Measurements from ENCODE around the gene NATD1. TPM values are rescaled to one million over a fixed set of nuclear protein-coding genes. Genes with fewer than 3 reads are reported as not detected.

NATD1 gene, protein sequence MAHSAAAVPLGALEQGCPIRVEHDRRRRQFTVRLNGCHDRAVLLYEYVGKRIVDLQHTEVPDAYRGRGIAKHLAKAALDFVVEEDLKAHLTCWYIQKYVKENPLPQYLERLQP
- 1 to 10 TPM; 2.1 to 2.5 TPM for total RNA-seq

DNA sequence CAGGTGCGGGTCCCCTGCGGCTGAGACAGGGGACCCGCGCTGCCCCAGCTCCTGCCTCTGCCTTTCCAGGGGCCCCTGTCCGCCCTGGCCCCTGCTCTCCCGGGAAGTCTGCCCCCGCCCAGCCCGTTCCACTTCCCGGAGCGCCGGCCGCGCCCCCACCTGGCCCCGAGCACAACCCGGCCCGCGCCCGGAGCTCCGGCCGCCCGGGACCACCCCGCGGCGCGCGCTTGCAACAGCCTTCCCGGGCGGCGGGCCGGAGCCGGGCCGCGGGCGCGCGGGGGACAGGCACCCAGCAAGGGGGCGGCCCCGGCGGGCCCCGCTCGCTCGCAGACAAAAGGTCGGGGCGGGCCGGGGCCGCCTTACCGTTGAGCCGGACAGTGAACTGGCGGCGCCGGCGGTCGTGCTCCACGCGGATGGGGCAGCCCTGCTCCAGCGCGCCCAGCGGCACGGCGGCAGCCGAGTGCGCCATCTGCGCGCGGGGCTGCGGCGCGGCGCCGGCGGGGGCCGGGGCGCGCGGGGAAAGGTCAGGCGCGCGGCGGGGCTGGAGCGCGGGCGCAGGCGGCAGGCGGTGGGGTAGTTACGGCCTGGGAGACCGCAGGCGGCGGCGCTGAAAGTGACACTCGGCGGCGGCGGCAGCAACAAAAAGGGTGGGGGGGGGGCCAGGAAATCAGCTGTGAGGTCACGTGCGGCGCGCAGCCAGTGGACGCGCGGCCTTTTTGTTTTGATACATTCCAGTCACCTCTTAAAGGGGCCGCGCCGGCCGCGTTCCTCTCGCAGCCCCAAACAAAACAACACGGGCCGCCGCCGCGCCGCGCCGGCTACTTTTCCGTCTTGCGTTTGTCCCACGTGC is at the start of gene NATD1:
NATD1 (minus strand) TSS at position 615 of the 850 bp plus-strand sequence; CDS start at position 469, 146 bp downstream.
- Mint-ChIP-seq H3K4me3 (peak within 1 kb of the TSS; percentile 79), H3K27me3 (ENCODE audit: low read depth) (no peaks in the 10 kb centered on the region), H3K27ac (no peak within 1 kb of the TSS), H3K36me3 (ENCODE audit: low read depth) (no peaks in the 10 kb centered on the region), H3K9me3 (no peaks in the 10 kb centered on the region), H3K4me1 (ENCODE audit: low read depth) (peaks cover 19% of the 10 kb centered on the region)
- intact Hi-C loops (cut with micrococcal nuclease), result loop anchor here (1.0 kb wide), 5 partner anchors 22 to 210 kb away; partner anchors contain the start of genes TMEM11 and USP22
- peak; percentile 82 for DNase-seq
- CTCF ChIA-PET, result interaction anchor here (0.8 kb wide), 1 partner anchor 309 kb away, joined by 3 read pairs; no protein-coding TSS in a partner anchor

DNA sequence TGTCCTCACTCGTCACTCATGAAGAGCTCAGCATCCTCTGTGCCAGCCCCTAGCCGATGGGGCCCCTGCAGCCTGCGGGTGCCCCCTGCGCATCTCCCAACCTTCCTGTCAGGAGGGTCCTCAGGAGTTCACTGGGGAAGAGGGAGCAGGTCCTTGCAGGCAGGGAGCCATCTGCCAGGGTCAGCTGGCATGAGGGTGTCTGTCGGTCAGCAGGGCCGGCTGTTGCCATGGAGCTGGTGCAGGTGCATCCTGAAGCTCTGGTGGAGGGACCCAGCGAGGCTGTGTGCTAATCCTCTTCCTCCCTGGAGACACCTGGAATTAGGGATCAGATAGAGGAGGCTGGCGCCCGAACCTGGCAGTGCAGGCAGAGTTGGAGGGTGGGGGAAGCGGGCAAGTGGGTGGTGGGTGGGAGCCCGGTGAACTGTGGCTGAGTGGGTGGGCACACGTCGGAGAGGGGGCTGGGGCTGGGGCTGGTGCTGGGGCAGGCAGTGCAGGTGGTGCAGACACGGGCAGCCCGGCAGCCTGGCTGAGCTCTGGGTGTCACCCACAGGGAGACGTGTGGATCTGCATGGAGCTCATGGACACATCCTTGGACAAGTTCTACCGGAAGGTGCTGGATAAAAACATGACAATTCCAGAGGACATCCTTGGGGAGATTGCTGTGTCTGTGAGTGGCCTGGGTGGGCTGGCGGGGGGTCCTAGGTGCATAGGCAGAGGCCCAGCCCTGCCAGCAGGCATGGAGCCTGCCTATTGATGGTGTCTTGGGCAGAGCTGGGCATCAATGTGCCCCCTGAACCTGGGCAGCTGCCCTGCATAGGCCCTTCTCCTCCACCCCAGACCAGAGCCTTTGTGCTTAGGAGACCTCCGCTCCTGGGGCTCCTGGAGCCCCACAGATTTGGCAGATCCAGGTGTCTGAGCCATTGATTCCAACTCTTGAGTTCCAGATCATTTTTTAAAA is 48.7 kb upstream of the NATD1 start:
- CTCF ChIA-PET, result no interaction called here
- intact Hi-C loops (cut with micrococcal nuclease), result no loop called here
- Mint-ChIP-seq H3K9me3 (peaks cover 4% of the 10 kb centered on the region), H3K36me3 (ENCODE audit: low read depth) (peaks cover 38% of the 10 kb centered on the region), H3K4me3 (no peak overlapping the region), H3K4me1 (ENCODE audit: low read depth) (no peaks in the 10 kb centered on the region), H3K27me3 (ENCODE audit: low read depth) (no peaks in the 10 kb centered on the region), H3K27ac (no peak overlapping the region)
- no peak for DNase-seq

DNA sequence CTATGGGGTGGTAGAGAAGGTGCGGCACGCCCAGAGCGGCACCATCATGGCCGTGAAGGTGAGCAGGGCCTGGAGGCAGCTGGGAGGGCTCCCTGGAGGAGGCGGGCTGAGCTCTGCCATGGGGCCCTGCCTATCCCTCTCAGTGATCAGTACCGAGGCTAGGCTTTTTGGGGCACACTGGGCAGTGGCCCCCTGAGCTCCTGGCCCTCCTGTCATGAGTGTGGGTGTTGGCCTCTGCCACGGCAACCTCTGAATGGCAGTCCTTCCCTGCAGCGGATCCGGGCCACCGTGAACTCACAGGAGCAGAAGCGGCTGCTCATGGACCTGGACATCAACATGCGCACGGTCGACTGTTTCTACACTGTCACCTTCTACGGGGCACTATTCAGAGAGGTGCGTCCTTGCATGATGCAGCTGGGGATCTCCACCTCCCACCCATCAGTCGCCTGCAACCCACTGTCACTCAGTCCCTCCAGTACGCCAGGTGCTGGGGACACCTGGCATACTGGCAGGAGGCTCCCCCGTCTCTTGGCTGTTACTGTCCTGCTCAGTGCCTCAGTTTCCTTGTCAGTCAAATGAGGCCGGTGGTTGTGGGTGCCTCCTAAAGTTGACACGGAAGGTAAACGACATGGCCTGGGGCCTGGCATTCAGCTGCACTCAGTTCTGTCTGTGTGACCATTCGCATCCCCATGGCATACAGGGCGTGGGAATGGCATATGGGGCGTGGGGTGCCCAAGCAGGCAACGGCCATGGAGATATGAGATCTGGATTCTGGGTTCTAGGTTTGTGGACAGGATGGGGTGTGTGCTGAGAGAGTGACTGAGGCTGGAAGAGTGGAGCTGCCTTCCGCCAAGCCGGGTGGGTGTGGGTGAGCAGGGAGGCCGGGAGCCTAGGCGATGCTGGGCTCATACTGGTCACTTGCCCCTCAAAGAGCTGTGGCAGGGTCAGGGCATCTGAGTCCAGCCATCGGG is 47.7 kb upstream of the NATD1 start:
- CTCF ChIA-PET, result no interaction called here
- intact Hi-C loops (cut with micrococcal nuclease), result no loop called here
- Mint-ChIP-seq H3K27ac (no peak overlapping the region), H3K36me3 (ENCODE audit: low read depth) (peaks cover 29% of the 10 kb centered on the region), H3K4me3 (no peak overlapping the region), H3K9me3 (peaks cover 4% of the 10 kb centered on the region), H3K27me3 (ENCODE audit: low read depth) (no peaks in the 10 kb centered on the region), H3K4me1 (ENCODE audit: low read depth) (no peaks in the 10 kb centered on the region)
- DNase-seq, result no peak

DNA sequence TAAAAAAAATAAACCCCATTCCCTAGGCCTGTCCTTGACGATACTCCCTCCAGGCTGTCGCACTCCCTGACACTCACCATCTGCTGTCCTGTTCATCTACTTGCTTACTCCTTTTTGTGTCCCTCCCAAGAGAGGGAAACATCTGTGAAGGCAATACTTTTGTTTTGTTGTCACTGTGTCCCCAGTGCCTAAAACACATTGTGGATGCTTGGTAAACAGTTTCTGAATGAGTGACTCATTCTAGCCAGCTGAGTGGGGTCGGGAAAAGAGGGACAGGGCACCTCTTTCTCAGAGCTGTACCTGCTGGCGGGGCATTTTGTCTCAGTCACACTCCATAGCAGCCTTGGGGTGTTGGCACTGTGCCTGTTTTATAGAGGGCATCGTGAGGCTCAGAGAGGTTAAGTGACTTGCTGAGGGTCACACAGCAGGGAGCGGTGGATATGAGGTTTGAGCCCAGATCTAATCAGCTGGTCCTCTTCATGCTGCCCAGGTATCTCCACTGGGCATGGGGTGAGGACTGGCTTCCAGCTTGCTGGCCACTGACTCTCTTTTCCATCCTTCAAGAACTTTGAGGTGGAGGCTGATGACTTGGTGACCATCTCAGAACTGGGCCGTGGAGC is 46.9 kb upstream of the NATD1 start:
- Mint-ChIP-seq H3K4me3 (no peak overlapping the region), H3K4me1 (ENCODE audit: low read depth) (no peaks in the 10 kb centered on the region), H3K27me3 (ENCODE audit: low read depth) (no peaks in the 10 kb centered on the region), H3K9me3 (peaks cover 3% of the 10 kb centered on the region), H3K27ac (no peak overlapping the region), H3K36me3 (ENCODE audit: low read depth) (peaks cover 23% of the 10 kb centered on the region)
- no peak for DNase-seq
- intact Hi-C loops (cut with micrococcal nuclease), result no loop called here
- CTCF ChIA-PET, result no interaction called here

DNA sequence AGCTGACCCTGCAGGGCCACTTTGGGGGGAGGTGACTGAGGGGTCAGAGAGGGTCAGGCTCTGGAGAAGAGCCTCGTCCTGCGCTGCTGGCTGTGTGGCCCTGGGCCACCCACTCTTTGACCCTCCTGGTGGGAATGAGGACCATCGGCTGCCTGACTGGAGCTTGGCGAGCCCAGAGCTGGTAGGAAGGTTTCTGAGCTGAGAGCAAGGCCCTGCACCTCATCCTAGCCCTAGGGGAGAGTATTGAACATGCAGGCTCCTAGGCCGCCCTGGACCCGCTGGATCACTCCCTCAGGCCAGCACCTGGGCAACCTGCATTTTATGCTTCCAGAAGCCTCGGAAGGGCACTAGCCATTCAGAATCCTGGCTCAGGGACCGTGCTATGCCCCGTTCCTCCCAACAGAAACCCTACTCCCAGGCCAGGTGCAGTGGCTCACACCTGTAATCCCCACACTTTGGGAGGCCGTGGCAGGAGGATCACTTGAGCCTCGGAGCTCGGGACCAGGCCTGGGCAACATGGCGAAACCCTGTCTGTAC is 45.8 kb upstream of the NATD1 start:
- Mint-ChIP-seq H3K27ac (no peak overlapping the region), H3K9me3 (peaks cover 3% of the 10 kb centered on the region), H3K4me3 (no peak overlapping the region), H3K36me3 (ENCODE audit: low read depth) (peaks cover 30% of the 10 kb centered on the region), H3K4me1 (ENCODE audit: low read depth) (peaks cover 5% of the 10 kb centered on the region), H3K27me3 (ENCODE audit: low read depth) (no peaks in the 10 kb centered on the region)
- no peak for DNase-seq
- CTCF ChIA-PET, result interaction anchor here (0.6 kb wide), 1 partner anchor 171 kb away, joined by 3 read pairs; no protein-coding TSS in a partner anchor
- intact Hi-C loops (cut with micrococcal nuclease), result no loop called here

DNA sequence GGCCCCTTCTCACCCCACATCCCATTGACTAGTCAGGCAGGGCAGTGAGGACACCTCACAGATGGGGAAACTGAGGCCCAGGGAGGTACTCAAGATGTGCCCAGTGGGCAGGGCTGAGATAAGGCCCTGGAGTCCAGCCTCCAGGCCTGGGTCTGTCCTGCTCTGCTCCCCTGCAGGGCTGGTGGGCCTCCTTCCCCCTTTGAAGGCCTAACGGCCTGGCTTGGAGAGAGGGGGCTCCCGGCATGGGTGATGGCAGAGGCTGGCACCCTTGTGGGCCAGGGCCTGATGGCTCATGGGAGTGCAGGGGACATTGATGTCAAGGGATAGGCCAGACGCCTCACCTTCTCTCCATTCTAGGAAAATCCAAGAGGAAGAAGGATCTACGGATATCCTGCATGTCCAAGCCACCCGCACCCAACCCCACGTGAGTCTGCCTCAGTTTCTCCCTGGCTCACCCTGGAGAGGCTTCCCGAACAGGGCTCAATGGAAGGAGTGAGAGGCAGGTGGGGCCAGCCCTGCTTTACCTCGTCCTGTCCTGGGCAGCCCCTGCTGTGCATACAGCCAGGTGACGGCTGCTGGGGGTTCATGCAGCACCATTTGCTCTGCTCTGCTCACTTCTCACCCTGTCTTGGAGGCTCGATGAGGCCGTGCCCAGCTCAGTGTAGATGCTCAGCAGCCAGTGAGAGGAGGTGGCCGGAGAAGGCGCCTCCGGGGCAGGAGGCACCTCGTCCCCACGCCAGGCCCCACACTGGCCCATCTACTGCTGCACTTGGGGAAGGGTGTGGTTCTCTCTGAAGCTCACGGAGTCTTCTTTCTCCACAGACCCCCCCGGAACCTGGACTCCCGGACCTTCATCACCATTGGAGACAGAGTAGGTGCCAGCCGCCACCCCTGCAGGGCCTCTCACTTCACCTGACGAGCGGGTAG is 45.1 kb upstream of the NATD1 start:
- peaks cover 3% of the 10 kb centered on the region for H3K9me3 Mint-ChIP-seq
- no peak overlapping the region for H3K27ac Mint-ChIP-seq
- CTCF ChIA-PET, result no interaction called here
- peaks cover 24% of the 10 kb centered on the region for H3K36me3 Mint-ChIP-seq (ENCODE audit: low read depth)
- no peaks in the 10 kb centered on the region for H3K27me3 Mint-ChIP-seq (ENCODE audit: low read depth)
- intact Hi-C loops (cut with micrococcal nuclease), result no loop called here
- no peak overlapping the region for H3K4me3 Mint-ChIP-seq
- H3K4me1 Mint-ChIP-seq (ENCODE audit: low read depth), result peaks cover 5% of the 10 kb centered on the region
- no peak for DNase-seq

DNA sequence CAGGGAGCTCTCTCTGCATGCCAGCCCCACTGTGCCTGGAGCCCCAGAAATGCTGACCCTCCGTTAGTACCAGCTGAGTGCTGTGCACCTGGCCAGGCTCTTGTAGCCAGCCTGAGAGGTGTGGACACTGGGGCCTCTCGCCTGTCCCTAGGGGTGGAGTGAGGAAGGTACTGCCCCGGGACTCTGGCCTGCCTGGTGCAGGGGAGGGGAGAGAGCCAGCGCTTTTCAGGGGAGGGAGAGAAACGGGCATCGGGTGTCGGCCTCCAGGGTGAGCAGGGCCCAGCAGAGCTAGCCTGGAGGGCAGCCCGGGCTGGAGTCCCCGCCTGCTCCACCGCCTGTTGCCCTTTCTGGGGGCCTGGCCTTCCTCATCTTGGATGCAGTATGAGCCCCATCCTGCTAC is 44.4 kb upstream of the NATD1 start:
- H3K9me3 Mint-ChIP-seq, result peaks cover 3% of the 10 kb centered on the region
- peaks cover 7% of the 10 kb centered on the region for H3K4me1 Mint-ChIP-seq (ENCODE audit: low read depth)
- CTCF ChIA-PET, result no interaction called here
- H3K4me3 Mint-ChIP-seq, result no peak overlapping the region
- no peak overlapping the region for H3K27ac Mint-ChIP-seq
- intact Hi-C loops (cut with micrococcal nuclease), result no loop called here
- H3K27me3 Mint-ChIP-seq (ENCODE audit: low read depth), result no peaks in the 10 kb centered on the region
- no peak for DNase-seq
- H3K36me3 Mint-ChIP-seq (ENCODE audit: low read depth), result peaks cover 22% of the 10 kb centered on the region

DNA sequence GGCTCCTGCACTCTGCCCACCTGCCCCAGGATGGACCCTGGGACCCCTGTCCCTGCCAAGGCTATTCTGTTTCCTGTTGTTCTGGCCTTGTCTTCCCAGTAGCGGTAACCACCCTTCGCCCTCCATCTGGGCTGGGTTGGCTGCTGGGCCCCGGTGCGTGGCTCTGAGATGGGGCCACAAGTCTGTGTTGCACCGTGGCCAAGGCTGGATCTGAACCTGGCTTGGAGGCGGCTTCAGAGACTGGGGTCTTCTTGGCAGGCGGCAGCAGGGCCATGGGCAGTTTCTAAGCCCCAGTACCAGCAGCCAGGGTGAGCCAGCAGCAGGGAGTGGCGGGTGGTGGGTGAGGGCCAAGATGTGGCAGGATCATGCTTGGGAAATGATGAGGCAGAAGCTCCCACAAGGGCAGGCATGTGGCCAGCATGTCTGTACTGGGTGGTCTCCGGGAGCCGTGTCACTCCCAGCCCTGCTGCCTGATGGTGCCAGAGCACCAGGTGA is 43.9 kb upstream of the NATD1 start:
- Mint-ChIP-seq H3K9me3 (peaks cover 3% of the 10 kb centered on the region), H3K4me3 (no peak overlapping the region), H3K27me3 (ENCODE audit: low read depth) (peaks cover 2% of the 10 kb centered on the region), H3K4me1 (ENCODE audit: low read depth) (peaks cover 10% of the 10 kb centered on the region), H3K27ac (no peak overlapping the region), H3K36me3 (ENCODE audit: low read depth) (peaks cover 21% of the 10 kb centered on the region)
- intact Hi-C loops (cut with micrococcal nuclease), result no loop called here
- CTCF ChIA-PET, result no interaction called here
- DNase-seq, result no peak

DNA sequence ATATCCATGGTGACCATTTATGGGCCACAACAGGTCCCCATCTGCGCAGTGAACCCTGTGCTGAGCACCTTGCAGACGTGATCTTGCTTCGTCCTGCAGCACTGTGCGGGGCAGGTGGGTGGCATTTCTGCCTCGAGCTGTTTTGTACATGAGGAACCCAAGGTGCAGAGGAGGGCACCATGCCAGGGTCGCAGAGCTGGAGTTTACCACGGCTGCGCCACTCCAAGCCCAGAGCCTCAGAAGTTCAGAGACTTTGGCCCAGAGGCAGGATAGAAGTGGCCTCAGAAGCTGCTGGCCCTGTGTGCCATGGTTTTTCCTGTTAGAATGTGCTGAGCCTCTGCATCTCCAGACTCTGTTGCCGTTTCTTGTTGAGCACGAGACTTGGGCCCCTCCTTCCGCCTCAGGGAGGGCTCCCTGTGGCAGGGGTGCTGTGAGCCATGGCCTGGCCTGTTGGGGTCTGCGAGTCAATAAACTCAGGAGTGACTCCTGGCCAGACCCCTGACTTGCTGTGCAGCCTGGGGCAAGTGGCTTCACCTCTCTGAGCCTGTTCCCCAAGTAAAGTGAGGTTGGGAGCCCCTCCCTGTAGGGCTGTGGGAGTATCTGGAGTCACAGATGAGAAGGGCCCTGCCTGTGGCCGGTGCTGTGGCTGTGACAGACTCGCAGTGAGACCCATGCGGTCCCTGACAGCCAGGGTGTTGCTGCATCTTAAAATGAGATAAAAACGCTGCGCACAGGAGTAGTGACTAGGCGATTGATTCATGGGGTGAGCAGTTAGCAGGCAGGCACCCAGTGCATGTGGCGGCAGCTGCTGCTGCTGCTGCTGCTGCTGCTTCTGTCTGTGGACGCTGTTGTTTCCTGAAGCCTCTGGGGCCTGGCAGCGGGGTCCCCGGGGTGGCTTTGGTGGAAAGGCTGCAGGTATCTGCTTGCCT is 43.2 kb upstream of the NATD1 start:
- CTCF ChIA-PET, result interaction anchor here (0.6 kb wide), 1 partner anchor 531 kb away, joined by 3 read pairs; no protein-coding TSS in a partner anchor
- intact Hi-C loops (cut with micrococcal nuclease), result no loop called here
- no peak overlapping the region for H3K27ac Mint-ChIP-seq
- H3K4me3 Mint-ChIP-seq, result no peak overlapping the region
- DNase-seq, result no peak
- H3K9me3 Mint-ChIP-seq, result peaks cover 3% of the 10 kb centered on the region
- peaks cover 13% of the 10 kb centered on the region for H3K4me1 Mint-ChIP-seq (ENCODE audit: low read depth)
- H3K27me3 Mint-ChIP-seq (ENCODE audit: low read depth), result peaks cover 5% of the 10 kb centered on the region
- peaks cover 21% of the 10 kb centered on the region for H3K36me3 Mint-ChIP-seq (ENCODE audit: low read depth)

All from activated naive CD4-positive, alpha-beta T cell treated with anti-CD3 and anti-CD28 coated beads for 36 hours (primary cell).